HG03378 (cell line): ENCODE results near the gene CCDC85C.

Source experiments
- ATAC-seq: cut with Tn5 transposase; IDR thresholded peaks from one replicate; pipeline ENCODE4 v1.9.1; 2021; ENCODE audit warnings: mild to moderate bottlenecking, moderate library complexity; ENCODE audit not compliant: unreplicated experiment

CCDC85C gene

GRCh38 chr14:99560922-99561683 is 42.9 kb downstream of the CCDC85C start:
- ATAC-seq: no peak

- no peak for ATAC-seq
These were observed 43.6 kb downstream of the CCDC85C start for GRCh38 chr14:99560403-99560802.

- ATAC-seq: no peak
These were observed 44.6 kb downstream of the CCDC85C start for GRCh38 chr14:99559286-99559990.

GRCh38 chr14:99556134-99556791 is 47.7 kb downstream of the CCDC85C start:
- ATAC-seq: no peak

- ATAC-seq: no peak
These were observed 49.1 kb downstream of the CCDC85C start for GRCh38 chr14:99554757-99555531.

GRCh38 chr14:99554184-99554583 is 49.8 kb downstream of the CCDC85C start:
- no peak for ATAC-seq

- no peak for ATAC-seq
These were observed 51.3 kb downstream of the CCDC85C start for GRCh38 chr14:99552572-99553216.

GRCh38 chr14:99552021-99552553 is 51.9 kb downstream of the CCDC85C start:
- ATAC-seq: no peak

GRCh38 chr14:99551034-99551922 is 52.7 kb downstream of the CCDC85C start:
- no peak for ATAC-seq

GRCh38 chr14:99550387-99550992 is 53.5 kb downstream of the CCDC85C start:
- no peak for ATAC-seq

- ATAC-seq: no peak
These were observed 54.3 kb downstream of the CCDC85C start for GRCh38 chr14:99549684-99550083.

- no peak for ATAC-seq
These were observed 55.0 kb downstream of the CCDC85C start for GRCh38 chr14:99548871-99549515.

GRCh38 chr14:99548255-99548654 is 55.8 kb downstream of the CCDC85C start:
- no peak for ATAC-seq

- no peak for ATAC-seq
These were observed 57.6 kb downstream of the CCDC85C start for GRCh38 chr14:99546234-99546879.

GRCh38 chr14:99545586-99545985 is 58.4 kb downstream of the CCDC85C start:
- ATAC-seq: no peak

- no peak for ATAC-seq
These were observed 59.0 kb downstream of the CCDC85C start for GRCh38 chr14:99544991-99545390.

GRCh38 chr14:99543985-99544384 is 60.0 kb downstream of the CCDC85C start:
- ATAC-seq: no peak

- ATAC-seq: no peak
These were observed 60.6 kb downstream of the CCDC85C start for GRCh38 chr14:99543370-99543769.
